ENCODE measurements around the gene SPRY1. TPM values are rescaled to one million over a fixed set of nuclear protein-coding genes. Genes with fewer than 3 reads are reported as not detected.

The SPRY1 gene
- total RNA-seq = 10 to 100 TPM; 27.2 to 29.0 TPM
- long read RNA-seq, transcript SPRY1-204 (2 exons, 1,012 nt) = major isoform, 11 of 19 reads
- long read RNA-seq, partial matches to known transcripts = 1 of 19 reads
- long read RNA-seq, other reads (novel, unspliced or antisense) = 2 of 19 reads

GRCh38 chr4:123396307-123397143, at the start of gene SPRY1:
TSS of gene SPRY1 (plus strand) at chr4:123396795. CDS start at chr4:123401592, 4,797 bp downstream.
- DNase-seq = peak; percentile 87 to 93
- intact Hi-C loops (cut with DNase I, micrococcal nuclease) = loop anchor here in 1 of 2 donors (5.0 to 10.0 kb wide), 2 partner anchors 266 to 718 kb away; no protein-coding TSS in a partner anchor
- ATAC-seq = peak; percentile 69

GRCh38 chr4:123346951-123347350, 49.6 kb upstream of the SPRY1 start:
- intact Hi-C loops (cut with DNase I, micrococcal nuclease) = no loop called here
- ATAC-seq (no peak), DNase-seq (no peak)

GRCh38 chr4:123348946-123349345, 47.6 kb upstream of the SPRY1 start:
- ATAC-seq (no peak), DNase-seq (no peak)
- intact Hi-C loops (cut with DNase I, micrococcal nuclease) = no loop called here

- no peak for DNase-seq
- intact Hi-C loops (cut with DNase I, micrococcal nuclease) = no loop called here
- ATAC-seq = peak; percentile 49
Measured at GRCh38 chr4:123349421-123350190, 47.0 kb upstream of the SPRY1 start.

- ATAC-seq (peak; percentile 94), DNase-seq (peak in 1 of 2 donors; percentile 12)
- intact Hi-C loops (cut with DNase I, micrococcal nuclease) = no loop called here
Measured at GRCh38 chr4:123350191-123350544, 46.4 kb upstream of the SPRY1 start.

GRCh38 chr4:123350726-123351125, 45.9 kb upstream of the SPRY1 start:
- no peak for ATAC-seq
- intact Hi-C loops (cut with DNase I, micrococcal nuclease) = no loop called here
- no peak for DNase-seq

GRCh38 chr4:123351713-123352112, 44.9 kb upstream of the SPRY1 start:
- DNase-seq = peak in 1 of 2 donors; percentile 15
- intact Hi-C loops (cut with DNase I, micrococcal nuclease) = no loop called here
- peak; percentile 61 for ATAC-seq

- ATAC-seq (no peak), DNase-seq (no peak)
- intact Hi-C loops (cut with DNase I, micrococcal nuclease) = no loop called here
Measured at GRCh38 chr4:123352240-123352945, 44.2 kb upstream of the SPRY1 start.

- intact Hi-C loops (cut with DNase I, micrococcal nuclease) = no loop called here
- DNase-seq (no peak), ATAC-seq (no peak)
Measured at GRCh38 chr4:123352966-123353365, 43.6 kb upstream of the SPRY1 start.

GRCh38 chr4:123353656-123354055, 42.9 kb upstream of the SPRY1 start:
- DNase-seq (no peak), ATAC-seq (no peak)
- intact Hi-C loops (cut with DNase I, micrococcal nuclease) = no loop called here

GRCh38 chr4:123354701-123355100, 41.9 kb upstream of the SPRY1 start:
- no peak for ATAC-seq
- intact Hi-C loops (cut with DNase I, micrococcal nuclease) = no loop called here
- no peak for DNase-seq

GRCh38 chr4:123356921-123357320, 39.7 kb upstream of the SPRY1 start:
- no peak for DNase-seq
- ATAC-seq = no peak
- intact Hi-C loops (cut with DNase I, micrococcal nuclease) = no loop called here

- intact Hi-C loops (cut with DNase I, micrococcal nuclease) = no loop called here
- no peak for DNase-seq
- ATAC-seq = no peak
Measured at GRCh38 chr4:123359449-123360315, 36.9 kb upstream of the SPRY1 start.

- no peak for DNase-seq
- ATAC-seq = no peak
- intact Hi-C loops (cut with DNase I, micrococcal nuclease) = no loop called here
Measured at GRCh38 chr4:123361195-123361861, 35.3 kb upstream of the SPRY1 start.

- DNase-seq (no peak), ATAC-seq (no peak)
- intact Hi-C loops (cut with DNase I, micrococcal nuclease) = no loop called here
Measured at GRCh38 chr4:123362103-123362502, 34.5 kb upstream of the SPRY1 start.

GRCh38 chr4:123363729-123364128, 32.9 kb upstream of the SPRY1 start:
- no peak for ATAC-seq
- DNase-seq = no peak
- intact Hi-C loops (cut with DNase I, micrococcal nuclease) = no loop called here

- intact Hi-C loops (cut with DNase I, micrococcal nuclease) = no loop called here
- no peak for DNase-seq
- no peak for ATAC-seq
Measured at GRCh38 chr4:123364906-123365305, 31.7 kb upstream of the SPRY1 start.

GRCh38 chr4:123365412-123365811, 31.2 kb upstream of the SPRY1 start:
- ATAC-seq (no peak), DNase-seq (no peak)
- intact Hi-C loops (cut with DNase I, micrococcal nuclease) = no loop called here
